Neural cell (in vitro differentiated cells): ENCODE data around the gene FANCC.

Experiments
- EP300 ChIP-seq: fragments of 450-650 bp; conservative IDR thresholded peaks from 2 replicates; pipeline ENCODE4 v1.6.1; 2014; ENCODE audit warnings: antibody characterized with exemption, mild to moderate bottlenecking, moderate library complexity; ENCODE audit not compliant: poor library complexity, severe bottlenecking
- EZH2 ChIP-seq: fragments of 200-600, 300-800 bp; shearing (Covaris generic), sonication (generic); IDR thresholded peaks from 2 replicates; pipeline ENCODE4 v1.6.1; 2014; ENCODE audit warnings: antibody characterized with exemption, low read length, borderline replicate concordance, mild to moderate bottlenecking; ENCODE audit not compliant: insufficient read depth, poor library complexity, severe bottlenecking
- RAD21 ChIP-seq: fragments of 450-650 bp; conservative IDR thresholded peaks from 2 replicates; pipeline ENCODE4 v1.6.1; 2014; ENCODE audit warnings: antibody characterized with exemption, mild to moderate bottlenecking, moderate library complexity
- TAF1 ChIP-seq: IDR thresholded peaks from 2 replicates; pipeline ENCODE4 v1.6.1; 2012; ENCODE audit warnings: low read depth
- TF ChIP-seq, protein P1 (sequence below): fragments of 450-650 bp; IDR thresholded peaks from 2 replicates; pipeline ENCODE4 v1.5.1; 2014; ENCODE audit warnings: antibody characterized with exemption, mild to moderate bottlenecking, moderate library complexity; ENCODE audit not compliant: poor library complexity, severe bottlenecking
- TF ChIP-seq, protein P2 (sequence below): IDR thresholded peaks from 2 replicates; pipeline ENCODE4 v1.6.1; 2012; ENCODE audit warnings: borderline replicate concordance

DNA sequence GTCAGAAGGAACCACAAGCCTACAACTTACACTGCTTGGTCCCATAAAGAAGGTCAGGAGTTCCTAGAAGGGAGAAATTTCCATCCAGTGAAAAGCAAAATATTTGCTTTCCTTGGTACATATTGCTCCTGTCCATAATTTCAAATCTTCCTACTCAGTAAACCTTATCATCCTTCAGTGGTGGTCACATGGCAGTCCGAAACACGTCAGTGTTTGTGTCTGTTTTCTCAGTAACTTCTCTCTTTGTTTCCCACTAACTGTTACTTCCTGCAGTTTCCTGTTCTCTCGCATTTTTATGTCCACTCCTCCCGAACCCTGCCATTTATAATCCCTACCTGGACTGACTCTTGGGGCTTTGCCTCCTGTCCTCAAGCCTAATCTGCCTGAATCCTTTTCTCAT, 129.1 kb downstream of the FANCC start:
- TF ChIP-seq, protein P1, sequence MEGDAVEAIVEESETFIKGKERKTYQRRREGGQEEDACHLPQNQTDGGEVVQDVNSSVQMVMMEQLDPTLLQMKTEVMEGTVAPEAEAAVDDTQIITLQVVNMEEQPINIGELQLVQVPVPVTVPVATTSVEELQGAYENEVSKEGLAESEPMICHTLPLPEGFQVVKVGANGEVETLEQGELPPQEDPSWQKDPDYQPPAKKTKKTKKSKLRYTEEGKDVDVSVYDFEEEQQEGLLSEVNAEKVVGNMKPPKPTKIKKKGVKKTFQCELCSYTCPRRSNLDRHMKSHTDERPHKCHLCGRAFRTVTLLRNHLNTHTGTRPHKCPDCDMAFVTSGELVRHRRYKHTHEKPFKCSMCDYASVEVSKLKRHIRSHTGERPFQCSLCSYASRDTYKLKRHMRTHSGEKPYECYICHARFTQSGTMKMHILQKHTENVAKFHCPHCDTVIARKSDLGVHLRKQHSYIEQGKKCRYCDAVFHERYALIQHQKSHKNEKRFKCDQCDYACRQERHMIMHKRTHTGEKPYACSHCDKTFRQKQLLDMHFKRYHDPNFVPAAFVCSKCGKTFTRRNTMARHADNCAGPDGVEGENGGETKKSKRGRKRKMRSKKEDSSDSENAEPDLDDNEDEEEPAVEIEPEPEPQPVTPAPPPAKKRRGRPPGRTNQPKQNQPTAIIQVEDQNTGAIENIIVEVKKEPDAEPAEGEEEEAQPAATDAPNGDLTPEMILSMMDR: no peak
- TF ChIP-seq EZH2: no peak
- TF ChIP-seq, protein P2, sequence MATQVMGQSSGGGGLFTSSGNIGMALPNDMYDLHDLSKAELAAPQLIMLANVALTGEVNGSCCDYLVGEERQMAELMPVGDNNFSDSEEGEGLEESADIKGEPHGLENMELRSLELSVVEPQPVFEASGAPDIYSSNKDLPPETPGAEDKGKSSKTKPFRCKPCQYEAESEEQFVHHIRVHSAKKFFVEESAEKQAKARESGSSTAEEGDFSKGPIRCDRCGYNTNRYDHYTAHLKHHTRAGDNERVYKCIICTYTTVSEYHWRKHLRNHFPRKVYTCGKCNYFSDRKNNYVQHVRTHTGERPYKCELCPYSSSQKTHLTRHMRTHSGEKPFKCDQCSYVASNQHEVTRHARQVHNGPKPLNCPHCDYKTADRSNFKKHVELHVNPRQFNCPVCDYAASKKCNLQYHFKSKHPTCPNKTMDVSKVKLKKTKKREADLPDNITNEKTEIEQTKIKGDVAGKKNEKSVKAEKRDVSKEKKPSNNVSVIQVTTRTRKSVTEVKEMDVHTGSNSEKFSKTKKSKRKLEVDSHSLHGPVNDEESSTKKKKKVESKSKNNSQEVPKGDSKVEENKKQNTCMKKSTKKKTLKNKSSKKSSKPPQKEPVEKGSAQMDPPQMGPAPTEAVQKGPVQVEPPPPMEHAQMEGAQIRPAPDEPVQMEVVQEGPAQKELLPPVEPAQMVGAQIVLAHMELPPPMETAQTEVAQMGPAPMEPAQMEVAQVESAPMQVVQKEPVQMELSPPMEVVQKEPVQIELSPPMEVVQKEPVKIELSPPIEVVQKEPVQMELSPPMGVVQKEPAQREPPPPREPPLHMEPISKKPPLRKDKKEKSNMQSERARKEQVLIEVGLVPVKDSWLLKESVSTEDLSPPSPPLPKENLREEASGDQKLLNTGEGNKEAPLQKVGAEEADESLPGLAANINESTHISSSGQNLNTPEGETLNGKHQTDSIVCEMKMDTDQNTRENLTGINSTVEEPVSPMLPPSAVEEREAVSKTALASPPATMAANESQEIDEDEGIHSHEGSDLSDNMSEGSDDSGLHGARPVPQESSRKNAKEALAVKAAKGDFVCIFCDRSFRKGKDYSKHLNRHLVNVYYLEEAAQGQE: no peak
- no peak for TF ChIP-seq EP300
- TF ChIP-seq RAD21: no peak
- TF ChIP-seq TAF1: no peak
